Activated CD4-positive, alpha-beta T cell treated with anti-CD3 and anti-CD28 coated beads for 48 hours (primary cell): ENCODE results near the gene CYYR1.

ENCODE experiments used
- DNase-seq: peaks from one replicate; pipeline ENCODE4 v3.0.0-alpha.2; 2020

CYYR1 gene

DNA sequence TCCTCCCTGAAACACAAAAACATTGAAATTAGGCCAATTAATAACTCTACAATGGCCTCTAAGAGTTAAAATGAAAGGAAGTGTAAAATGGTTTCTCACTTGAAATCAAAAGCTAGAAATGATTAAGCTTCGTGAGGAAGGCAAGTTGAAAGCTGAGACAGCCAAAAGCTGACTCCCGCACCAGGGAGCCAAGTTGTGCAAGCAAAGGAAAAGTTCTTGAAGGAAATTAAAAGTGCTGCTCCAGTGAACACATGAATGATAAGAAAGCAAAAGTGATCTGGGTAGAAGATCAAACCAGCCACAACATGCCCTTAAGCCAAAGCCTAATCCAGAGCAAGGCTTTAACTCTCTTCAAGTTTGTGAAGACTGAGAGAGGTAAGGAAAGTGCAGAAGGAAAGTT lies 22.8 kb downstream of the CYYR1 start:
- DNase-seq, result no peak

DNA sequence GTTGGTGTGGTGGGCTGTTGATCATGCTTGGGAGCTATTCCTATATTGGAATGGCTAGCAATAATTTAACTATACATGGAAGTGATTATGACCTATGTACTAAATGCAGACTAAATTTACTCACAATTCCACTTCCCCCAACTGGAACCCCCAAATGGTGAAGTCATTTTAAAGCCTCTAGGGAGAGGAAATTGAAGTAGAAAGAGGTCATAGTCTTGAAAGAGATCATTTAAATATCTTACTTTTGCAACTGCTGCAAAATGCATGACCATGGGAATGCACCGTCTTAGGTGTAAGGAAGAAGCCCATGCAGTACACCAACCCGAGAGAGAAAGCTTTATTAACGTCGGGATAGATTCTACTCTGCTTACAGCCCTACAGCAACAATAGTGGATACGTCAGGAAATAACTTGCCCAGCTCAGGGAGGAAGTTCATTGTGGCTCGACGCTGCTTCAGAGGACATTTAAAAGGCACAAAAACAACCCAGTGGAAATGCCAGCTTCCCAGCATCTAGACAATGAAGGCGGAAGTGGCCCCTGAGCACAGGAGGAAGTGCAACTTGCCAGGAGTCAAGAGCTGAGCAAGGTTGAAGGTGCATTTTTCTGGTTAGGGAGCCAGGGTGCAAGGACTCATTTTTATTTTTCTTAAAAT lies 26.5 kb downstream of the CYYR1 start:
- no peak for DNase-seq

DNA sequence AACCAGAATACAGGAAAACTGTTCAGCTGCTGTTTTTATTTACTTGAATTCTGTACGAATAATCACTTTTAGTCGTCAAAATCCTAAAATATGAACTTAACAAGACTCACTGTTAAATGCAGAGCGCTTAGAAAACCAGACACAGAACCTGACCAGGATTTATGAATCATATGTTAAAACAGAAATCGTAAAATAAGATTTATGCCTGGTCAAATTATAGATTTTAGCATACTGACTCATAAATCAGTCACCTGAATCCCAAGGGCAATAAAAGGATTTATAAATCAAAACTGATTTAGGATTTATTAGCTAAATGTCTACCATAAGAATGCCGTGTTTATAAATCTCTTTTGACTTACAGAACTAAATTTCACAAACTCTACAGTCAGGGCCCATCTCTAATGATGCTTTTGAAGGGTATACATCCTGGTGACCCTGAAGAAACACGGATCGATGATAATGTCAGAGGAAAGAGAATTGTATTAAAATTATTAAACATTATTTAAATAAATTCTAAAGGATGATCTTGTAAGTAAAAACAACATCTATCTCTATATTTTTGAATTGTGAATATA lies 28.8 kb downstream of the CYYR1 start:
- DNase-seq, result no peak

DNA sequence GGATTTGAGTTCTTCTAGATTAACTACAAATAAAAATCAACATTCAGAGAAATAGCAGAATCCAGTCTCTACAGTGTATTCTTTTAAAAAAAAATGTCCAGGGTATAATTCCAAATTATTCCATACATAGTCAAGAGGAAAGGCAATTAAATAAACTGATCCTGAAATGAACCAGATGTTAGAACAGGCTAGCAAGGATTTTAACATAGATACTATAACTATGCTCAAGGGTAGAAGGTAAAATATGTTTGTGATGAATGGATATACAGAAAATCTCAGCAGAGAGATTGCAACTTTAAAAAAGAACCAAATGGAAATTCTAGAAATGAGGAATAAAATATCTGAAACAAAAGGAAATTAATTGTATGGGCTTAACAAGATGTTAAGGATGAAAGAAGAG lies 32.4 kb downstream of the CYYR1 start:
- DNase-seq, result no peak

DNA sequence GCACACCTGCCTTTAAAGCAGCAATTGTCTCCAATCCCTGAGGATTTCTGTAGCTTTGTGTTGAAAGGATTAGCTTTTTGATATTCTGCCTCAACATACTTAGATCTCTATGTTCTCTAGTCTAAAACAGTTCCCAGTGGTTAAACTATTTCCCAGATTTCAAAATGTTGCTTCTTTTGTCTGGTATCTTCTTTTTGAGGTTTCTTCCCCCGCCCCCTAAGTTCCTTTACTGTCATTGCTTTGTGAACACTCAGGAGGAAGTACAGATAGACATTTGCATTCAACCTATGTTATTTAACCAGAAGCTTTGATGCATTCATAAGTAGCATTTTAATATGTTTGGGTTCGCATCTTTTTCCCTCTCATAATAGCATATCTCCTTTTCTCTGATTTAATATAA lies 33.5 kb downstream of the CYYR1 start:
- no peak for DNase-seq

DNA sequence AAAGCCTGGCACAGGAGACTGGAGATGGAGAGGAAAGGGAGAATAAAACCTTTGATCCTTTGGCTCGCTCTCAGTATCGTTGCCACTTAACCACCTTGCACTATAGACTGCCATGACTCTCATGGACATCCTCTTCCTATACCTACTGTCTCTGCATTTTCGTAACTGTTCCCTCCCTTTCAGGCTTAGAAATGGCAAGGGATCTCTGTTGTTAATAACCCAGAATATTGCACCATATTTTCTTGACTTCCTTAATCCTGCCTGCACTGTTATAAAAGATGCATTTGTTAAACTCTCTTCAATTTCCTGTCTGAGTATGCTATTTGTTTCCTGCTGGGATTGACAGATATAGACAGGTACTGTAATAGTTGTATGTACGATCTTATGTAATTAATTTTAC lies 38.6 kb downstream of the CYYR1 start:
- no peak for DNase-seq

DNA sequence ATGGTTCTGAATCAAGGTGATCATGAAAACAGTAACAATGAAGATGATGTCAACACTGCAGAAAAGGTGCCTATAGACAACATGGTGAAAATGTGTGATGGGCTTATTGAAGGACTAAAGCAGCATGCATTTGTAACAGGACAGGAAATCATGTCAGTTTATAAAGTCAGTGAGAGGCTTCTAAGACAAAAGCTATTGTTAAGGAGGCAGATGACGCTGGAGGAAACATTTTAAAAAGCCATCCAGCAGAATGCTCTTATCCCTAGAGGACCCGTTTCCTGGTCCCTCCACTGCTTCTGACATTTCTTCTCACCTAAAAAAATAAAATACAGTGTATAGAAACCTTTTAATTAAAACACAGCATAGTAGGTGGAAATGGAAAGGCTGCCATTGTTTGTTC lies 40.9 kb downstream of the CYYR1 start:
- DNase-seq, result no peak

DNA sequence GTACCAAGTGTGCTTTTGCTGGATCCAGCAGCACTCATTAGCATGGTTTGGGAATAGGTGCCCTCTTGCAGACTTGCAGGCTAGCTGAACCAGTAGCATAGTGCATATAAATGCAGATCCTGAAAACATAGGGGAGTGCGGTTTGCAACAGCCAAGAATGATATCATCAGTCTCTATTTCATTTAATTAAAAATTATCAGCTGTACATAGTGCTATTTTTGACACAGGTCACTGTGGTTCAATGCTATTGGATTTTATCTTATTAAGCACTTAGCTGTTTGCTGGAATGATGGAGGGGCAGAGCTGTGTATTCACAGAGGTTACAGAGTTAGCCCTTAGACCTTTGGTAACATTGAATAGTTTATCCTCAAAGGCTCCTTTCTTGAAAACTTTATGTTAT lies 43.6 kb downstream of the CYYR1 start:
- no peak for DNase-seq

DNA sequence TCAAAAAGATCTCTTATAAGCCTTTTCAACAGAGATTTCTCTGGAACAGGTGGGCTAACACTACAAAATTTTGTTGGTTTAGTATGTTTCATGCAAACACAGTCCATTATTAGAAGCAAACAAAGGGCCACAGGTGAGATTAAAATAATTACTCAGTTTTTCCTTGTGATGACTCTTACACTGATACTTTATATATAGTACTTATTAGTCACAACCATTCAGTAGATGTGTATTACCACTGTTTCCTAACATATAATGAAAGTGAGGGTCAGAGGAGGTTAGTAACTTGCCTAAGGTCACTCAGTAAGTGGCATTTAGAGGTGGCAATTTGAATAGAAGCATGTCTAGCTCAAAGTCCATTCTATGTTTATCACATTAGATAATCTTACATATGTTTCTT lies 44.2 kb downstream of the CYYR1 start:
- DNase-seq, result no peak

DNA sequence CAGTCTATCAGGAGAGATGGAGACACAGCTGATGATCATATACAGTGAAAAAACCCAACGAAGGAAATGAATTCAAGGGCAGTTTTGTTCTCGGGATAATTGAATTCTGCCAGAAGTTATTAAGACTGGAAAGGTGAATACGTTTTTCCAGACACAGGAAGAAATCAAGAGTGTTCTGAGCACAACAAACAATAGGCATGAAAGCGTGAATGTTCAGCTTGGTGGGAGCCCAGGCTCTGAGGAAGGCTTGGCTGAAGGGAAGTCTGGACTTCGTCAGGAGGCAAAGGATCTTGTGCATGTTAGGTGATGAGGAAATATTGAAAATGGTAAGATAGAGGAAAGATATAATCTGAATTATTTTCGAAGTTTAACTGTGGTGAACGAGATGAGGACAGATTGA lies 50.4 kb downstream of the CYYR1 start:
- no peak for DNase-seq

DNA sequence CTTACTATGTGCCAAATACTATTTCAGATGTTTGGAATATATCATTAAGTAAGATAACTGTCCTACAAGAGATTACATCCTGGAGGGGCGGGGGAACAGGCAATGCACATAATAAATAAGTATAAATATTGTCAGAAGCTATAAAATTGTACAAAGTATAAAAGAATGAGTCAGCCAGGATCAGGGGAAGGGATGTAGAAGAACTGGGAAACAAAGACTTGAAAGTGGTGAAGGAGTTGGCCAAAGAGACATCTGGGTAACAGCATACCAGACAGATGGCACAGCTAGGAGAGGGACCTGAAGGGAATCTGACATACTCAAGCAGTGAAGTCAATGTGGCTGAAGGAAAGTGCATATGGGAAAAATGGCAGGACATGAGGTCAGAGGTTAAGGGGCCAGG lies 53.9 kb downstream of the CYYR1 start:
- DNase-seq, result no peak

DNA sequence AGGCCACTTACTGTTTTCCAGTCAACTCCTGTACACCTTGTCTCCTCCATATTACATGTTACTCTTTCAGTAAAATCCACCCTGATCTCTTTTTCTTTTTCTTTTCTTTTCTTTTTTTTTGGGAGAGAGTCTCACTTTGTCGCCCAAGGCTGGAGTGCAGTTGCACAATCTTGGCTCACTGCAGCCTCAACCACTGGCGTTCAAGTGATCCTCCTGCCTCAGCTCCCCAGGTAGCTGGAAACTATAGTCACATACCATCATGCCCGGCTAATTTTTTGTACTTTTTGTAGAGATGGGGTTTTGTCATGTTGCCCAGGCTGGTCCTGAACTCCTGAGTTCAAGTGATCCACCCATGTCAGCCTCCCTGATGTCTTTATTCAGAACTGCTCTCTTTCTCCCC lies 57.8 kb downstream of the CYYR1 start:
- DNase-seq, result no peak

DNA sequence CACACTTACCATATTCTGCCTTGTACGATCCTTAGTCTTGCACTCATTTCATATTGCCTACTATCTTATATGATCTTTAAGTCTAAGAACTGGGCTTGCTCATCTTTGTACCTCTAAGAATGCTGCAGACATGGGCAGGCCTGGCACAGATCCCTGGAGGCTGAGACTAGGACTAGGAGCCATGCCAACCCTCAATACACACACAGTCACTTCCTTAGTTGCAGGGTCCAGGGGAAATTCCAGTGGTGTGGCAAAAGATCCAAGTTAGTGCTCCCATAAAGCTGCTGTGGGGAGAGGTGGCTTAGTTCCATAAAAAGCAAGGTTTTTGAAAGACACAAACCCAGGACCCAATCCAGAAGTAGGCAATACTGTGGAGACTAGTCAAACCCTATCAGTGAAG lies 59.9 kb downstream of the CYYR1 start:
- no peak for DNase-seq

DNA sequence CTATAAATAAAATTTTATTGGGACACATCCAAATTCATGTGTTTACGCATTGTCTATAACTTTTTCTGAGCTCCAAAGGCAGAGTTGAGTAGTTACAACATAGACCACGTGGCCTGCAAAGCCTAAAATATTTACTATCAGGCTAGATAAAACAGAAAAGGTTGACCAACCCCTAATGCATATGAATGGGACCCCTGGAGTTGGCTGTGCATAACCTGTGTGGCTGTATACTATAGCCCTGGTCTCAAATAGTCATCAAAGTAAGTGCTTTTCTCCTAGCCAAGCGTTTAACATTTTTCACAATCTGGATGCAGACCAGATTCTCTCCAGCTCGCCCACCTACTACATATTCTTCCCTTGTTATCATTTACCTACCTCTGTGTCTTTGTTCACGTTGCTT lies 60.4 kb downstream of the CYYR1 start:
- DNase-seq, result no peak

DNA sequence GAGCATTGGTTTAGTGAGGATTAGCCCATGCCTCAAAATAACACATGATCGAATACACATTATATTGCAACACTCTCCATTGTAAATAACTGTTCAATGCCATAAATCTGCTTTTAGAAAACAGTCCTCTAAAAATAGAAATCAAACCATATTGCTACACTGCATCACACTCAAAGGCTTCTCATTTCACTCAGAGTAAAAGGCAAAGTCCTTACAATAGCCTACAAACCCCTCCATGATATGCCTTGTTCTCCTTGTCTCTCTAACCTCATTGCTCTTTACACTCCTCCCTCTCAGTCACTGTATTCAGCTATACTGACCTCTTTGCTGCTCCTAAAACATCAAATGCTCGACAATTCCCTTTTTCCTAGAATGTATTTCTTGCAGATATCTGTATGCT lies 64.2 kb downstream of the CYYR1 start:
- no peak for DNase-seq

DNA sequence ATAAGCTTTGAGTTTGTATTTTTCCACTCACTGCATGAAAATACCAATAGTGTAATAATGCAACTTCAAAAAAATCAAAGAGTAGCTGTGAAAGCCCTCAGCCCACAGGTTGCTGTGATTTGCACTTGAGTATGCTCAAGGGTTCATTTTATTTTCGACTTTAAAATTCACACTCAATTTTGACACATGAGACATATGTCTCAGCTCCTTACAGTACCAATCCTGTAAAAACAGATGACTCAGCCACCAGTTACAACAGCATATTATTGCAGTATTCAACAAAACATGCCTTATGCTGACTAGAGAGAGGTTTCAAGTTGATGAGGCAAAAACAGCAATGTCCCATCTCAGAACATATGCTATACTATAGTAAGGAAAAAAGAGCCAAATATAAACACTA lies 66.1 kb downstream of the CYYR1 start:
- no peak for DNase-seq

DNA sequence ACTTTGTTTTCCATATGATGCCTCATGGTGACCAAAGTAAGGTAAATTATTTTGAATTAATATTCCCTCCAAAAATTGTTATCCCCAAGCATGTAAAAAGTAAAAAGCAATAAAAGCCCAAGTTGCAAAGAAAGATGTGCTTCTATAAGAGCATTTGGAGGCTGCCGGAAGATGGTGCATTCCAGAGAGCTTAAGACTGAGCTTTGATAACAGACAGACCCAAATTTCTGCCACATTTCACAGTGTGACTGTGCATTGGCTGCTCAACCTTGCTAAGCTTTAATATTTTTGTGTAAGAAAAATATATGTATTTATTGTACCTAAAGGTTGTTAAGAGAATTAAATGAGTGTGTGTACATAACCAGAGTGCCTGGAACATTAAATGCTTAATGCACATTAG lies 67.9 kb downstream of the CYYR1 start:
- DNase-seq, result no peak

DNA sequence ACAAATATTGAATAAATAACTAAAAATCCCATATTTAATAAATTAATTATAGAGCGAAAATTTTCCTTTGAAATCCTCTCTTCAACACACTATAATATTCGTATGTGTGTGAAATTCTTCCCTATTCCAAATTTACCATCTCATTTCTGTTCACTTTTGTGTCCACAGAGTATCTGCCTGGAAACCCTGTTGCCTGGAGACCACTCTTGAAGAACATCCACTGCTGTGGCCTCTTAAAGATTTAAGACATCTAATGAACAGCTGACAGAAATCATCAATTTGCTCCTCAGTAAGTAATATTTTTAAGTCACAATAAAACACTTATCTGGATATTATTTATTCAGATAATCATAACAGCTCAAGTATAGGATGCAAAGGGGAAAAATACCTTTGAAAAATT lies 69.7 kb downstream of the CYYR1 start:
- no peak for DNase-seq

DNA sequence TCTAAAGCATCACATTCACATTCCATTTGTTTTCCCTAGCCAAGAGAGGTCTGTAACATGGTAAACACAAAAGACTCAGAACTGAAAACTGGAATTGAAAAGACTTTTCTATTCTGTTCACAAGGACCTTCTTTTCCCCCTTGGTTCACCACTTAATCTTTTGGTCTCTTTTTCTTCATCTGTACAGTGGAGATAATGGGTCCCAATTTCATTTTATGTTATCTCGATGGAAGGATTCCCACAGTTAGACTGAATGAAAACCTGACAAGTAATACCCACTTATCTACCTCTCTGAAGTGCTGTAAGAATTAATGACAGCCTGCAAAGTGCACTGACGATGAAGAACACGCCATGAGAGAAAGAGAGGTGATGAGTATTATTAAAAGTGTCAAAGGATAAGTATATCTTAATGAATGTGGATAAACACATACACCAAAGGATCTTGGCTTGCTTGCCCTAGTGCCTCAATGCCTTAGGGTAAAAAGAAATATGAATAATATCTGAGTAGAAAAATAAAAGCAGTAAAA lies 71.5 kb downstream of the CYYR1 start:
- DNase-seq, result no peak

DNA sequence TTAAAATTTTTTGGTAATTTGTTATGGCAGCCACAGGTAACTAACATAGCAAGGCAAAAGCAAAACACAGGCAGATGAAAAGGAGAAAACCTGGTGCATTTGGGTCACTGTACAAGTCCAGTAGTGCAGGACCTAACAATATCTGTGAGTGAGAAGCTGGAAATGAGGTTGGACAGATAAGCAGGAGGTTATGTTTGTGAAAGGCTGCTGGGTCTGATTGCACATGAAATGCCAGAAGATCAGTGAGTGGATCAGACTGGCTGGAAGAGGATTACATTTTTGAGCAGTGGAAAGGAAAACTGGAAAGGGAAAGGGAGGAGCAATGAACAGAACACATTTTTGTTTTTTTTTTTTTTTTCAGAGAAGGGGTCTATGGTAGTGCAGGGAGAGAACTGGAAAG lies 73.6 kb downstream of the CYYR1 start:
- DNase-seq, result no peak

DNA sequence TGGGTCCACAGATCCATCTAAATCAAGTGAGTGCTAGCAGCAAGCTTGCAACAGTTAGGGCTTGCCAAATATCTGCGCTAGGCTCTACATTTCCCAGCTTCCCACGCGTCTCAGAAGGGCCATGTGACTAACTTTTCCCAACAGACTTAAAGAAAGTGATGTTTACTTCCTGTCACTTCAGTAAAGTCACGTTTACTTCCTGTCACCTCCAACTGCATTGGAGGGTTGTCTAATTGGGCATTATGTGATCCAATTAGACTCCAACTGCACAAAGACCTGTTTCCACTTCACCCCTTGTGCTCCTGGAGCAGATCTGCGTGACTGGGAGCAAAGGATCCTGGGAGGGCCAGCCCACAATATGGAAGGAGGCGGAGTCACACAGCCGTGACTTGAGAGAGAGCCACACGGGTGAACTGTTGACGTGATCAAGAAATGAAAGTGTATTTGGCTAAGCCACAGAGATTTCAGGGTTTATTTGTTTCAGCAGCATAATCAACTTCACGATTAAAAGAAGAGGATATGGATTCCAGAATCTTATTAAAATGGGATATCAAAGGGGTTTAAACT lies 77.7 kb downstream of the CYYR1 start:
- DNase-seq, result no peak

DNA sequence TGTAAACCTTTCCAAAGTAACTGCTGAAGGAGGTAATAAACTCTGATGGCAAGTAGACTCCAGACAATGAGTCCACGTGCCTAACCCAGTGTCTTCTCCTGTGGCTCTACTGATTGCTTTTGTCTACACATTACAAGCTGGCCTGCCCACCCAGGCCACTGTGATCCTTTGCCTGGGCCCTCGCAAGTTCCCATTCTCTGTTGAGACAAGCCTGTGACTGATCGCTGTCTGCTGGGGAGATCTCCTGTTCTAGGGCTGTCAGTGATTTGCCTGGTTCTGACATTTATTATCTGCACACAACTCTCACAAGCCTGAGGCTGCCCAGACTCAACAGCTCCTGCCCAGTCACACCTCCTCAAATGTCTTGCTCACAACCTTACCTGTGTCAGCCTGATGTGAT lies 81.4 kb downstream of the CYYR1 start:
- no peak for DNase-seq

DNA sequence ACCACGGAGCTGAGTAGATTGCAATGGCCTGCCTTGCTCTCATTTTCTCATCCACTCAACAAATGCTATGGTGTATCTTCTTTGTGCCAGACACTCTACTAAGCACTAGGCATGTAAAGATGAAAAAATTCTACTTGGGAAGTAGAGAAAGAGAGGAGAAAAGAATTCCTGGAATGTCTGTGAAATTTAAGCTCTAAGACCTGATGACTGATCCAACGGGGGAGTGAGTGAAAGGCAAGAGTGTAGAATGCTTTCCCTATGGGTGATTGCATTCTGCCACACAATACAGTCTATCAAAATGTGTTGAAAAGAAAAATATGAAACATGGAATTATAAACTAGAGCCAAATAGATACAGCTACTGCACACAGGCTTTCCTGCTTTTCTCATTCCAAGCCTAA lies 82.3 kb downstream of the CYYR1 start:
- no peak for DNase-seq

DNA sequence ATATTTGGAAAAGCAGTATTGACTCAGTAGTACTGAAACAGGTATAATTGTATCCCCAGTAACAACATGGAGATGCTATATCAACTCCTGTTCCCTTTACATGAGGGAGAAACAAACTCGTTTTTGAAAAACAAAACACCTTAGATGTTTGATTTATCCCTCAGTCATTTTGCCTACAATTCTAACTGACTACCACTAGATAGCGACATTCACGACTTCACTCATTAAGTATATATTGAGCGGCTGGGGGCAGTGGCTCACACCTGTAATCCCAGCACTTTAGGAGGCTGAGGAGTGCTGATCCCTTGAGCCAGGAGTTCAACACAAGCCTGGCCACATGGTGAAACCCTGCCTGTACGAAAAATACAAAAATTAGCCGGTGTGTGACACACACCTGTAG lies 83.3 kb downstream of the CYYR1 start:
- DNase-seq, result no peak

DNA sequence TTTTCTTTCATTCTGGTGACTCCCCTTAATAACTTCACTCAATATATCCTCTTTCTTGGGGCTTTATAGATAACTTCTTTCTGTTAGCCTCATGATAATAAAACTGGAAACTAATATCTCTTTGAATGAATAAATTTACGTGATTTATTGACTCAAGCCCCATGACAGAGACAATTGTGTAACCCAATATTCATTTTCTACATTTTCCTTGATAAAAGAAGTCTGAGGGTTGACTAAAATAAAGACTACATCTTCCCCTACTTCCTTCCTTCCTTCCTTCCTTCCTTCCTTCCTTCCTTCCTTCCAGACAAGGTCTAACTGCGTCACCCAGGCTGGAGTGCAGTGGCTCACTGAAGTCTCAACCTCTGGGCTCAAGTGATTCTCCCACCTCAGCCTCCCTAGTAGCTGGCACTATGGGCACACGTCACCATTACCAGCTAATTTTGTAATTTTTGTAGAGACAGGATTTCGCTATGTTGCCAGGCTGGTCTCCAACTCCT lies 85.1 kb downstream of the CYYR1 start:
- DNase-seq, result no peak
